HG03565 (cell line): Measurements from ENCODE around the gene DNAAF2.
"Not testable (repeated sequence)": the region's sequence is repeated elsewhere in the genome, so short reads cannot be mapped to it uniquely, and the experiment has no call there.

ENCODE experiments used
- ATAC-seq: cut with Tn5 transposase; IDR thresholded peaks from one replicate; pipeline ENCODE4 v1.9.1; 2021; ENCODE audit warnings: mild to moderate bottlenecking, moderate library complexity; ENCODE audit not compliant: unreplicated experiment

DNAAF2 gene

GRCh38 chr14:49584981-49585640 lies 49.9 kb downstream of the DNAAF2 start:
- not testable (repeated sequence) for ATAC-seq

- ATAC-seq, result no peak
Measured at GRCh38 chr14:49584058-49584457, 51.0 kb downstream of the DNAAF2 start.

DNA sequence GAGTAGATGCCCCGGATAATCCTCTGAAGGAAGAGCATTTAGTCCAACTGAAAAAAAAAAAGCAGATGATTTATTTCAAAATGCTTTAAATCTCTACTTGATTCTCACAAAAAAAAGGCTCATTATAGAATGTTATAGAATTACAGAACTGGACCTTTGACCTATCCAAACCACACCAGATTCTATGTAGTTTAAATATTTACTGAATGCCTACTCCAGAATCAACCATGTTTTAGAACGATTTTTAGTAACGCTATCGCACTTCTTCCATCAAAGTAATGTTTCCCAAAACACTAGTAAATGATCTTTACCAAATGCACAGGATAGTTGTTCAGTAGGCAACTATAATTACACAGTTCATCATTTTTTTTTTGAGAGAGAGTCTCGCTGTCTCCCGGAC lies 51.4 kb downstream of the DNAAF2 start:
- no peak for ATAC-seq

GRCh38 chr14:49582113-49582977 lies 52.7 kb downstream of the DNAAF2 start:
- ATAC-seq, result no peak

DNA sequence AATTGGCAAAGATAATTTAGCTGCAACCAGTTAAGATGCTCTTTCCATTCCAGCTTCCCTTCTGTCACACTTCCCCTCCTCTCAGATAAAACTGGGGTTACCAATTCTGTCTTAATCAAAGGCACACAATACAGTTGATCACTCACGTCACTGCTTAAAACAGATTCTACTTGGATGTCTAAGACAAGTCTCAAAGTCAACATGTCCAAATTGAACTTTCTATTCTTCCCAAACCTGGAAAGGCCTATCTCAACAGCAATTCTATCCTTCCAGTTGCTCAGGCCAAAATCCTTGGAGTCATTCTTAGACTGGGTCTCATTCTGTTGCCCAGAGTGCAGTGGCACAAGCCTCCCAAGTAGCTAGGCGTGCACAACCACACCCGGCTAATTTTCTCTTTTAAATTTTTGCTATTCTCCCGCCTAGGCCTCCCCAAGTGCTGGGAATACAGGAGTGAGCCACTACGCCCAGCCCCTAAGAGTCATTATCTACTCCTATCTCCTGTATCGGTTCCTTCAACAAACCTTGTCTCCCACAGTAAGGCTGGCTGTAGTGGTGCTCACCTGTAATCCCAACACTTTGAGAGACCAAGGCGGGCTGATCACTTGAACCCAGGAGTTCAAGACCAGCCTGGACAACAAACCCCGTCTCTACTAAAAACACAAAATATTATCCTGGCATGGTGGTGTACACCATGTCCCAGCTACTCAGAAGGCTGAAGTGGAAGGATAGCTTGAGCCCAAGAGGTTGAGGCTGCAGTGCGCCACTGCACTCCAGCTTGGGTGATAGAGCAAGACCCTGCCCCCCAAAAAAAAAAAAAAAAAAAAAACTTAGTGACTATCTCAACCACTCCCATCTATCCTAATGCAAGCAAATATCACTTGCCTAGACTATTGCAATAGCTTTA lies 53.6 kb downstream of the DNAAF2 start:
- ATAC-seq, result no peak

DNA sequence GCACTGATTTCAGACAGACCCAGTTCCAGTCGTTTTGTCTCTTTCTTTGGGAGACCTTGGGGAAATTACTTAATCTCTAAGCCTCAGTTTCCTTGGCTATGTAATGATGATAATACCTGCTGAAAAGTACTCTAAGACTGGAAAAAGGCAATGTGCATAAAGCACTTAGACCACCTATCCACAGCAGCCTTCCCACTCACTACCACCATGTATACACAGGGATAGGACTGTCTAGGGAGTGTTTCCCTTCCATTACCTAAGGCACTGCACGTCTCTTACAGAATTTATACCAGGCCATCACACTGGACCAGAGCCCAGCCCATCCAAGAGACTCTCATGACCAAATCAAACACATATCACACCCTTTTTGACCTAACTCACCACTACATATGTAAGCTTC lies 55.2 kb downstream of the DNAAF2 start:
- ATAC-seq, result no peak

DNA sequence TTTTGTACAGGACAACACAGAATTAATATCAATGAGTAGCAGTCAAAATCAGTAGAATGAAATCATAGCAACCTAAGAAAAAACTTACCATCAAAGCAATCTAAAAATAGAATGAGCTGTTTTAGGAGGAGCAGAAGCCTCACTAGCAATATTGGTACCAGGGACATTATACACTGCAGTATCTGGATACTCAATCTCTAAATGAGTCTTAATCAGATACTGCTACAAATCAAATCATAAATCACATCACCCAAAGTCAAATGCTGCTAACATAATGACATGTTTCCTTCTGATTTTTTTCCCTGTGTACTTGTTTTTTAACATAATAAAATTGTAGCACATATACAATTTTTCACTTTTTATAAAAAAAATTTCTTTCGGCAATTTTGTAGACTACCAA lies 56.9 kb downstream of the DNAAF2 start:
- ATAC-seq, result no peak
